GM19372 (cell line): ENCODE data around the gene MET.
"Not testable (repeated sequence)": the region's sequence is repeated elsewhere in the genome, so short reads cannot be mapped to it uniquely, and the experiment has no call there.

Experiments used
- ATAC-seq: cut with Tn5 transposase; IDR thresholded peaks from one replicate; pipeline ENCODE4 v1.9.1; 2021; ENCODE audit warnings: mild to moderate bottlenecking, low read depth, moderate library complexity; ENCODE audit not compliant: unreplicated experiment

Gene MET

DNA sequence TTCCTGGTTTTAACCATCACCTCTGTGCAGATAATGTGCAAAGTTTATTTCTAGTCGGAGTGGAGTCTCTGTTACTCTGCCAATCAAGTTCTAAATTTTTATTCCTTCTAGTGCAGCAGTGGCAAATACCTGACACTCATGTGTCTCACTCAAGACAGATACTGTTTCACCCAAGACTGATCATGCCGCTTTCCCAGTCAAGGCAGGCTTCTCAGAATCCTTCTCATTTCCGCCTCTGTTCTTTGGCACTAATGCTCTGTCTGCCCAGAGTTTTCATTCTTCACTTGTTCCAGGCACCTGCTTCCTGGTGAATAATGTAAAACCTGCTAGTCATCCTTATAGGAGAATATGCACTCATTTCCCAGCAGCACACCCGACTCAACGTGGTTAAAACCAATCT is 24.7 kb downstream of the MET start:
- ATAC-seq, result no peak

DNA sequence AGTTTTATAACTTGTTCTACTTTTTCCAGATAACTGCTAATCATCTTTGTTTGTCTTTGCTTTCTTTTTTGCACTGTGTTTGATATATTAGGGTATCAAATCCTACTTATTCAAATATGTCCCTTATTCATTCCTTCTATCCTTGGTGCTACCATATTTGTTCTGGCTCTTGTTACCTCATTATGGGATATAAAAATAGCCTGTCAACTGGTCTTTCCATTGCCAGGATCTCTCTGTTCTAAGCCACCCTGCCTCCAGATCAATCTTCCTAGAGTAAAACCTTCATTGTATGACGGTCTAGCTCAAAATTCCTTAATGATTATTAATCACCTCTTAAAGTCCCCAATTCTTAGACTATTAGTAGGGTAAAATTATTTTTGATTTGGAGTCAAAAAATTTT is 25.2 kb downstream of the MET start:
- no peak for ATAC-seq

DNA sequence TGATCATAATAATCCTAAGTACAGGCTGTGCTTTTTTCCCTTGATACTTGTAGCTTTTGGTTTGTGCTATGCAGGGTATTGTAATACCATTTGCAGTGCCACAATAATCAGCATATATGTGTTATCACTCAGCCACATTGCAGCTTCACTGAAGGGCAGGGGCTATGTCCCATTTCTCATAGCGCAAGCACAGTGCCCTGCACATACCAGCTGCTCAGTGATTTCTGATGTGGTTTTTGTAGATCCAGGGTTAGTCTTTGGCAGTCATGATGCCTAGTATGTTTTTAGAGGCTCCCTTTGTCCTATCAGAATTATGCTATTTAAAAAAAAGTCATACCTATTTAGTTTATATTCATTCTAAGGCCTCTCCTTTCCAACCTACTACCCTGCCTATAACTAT is 25.8 kb downstream of the MET start:
- ATAC-seq, result no peak

DNA sequence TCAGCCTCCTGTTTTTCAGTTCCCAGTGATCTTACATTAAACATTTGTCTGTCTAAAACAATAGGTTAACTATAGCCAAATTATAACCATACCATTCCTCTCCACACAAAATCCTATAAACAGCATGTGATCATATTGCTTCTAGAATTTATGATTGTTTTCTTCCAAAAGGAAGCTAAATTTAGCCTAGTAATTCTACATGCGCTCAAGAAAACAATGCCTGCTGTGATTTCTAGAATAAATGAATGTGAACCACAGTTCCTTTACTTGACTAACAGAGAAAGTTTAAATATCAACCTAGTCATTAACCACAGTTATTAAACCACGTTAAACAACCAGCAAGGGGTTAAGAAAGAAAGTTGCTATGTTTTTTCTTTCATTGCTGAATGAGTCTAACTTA is 26.4 kb downstream of the MET start:
- ATAC-seq, result no peak

DNA sequence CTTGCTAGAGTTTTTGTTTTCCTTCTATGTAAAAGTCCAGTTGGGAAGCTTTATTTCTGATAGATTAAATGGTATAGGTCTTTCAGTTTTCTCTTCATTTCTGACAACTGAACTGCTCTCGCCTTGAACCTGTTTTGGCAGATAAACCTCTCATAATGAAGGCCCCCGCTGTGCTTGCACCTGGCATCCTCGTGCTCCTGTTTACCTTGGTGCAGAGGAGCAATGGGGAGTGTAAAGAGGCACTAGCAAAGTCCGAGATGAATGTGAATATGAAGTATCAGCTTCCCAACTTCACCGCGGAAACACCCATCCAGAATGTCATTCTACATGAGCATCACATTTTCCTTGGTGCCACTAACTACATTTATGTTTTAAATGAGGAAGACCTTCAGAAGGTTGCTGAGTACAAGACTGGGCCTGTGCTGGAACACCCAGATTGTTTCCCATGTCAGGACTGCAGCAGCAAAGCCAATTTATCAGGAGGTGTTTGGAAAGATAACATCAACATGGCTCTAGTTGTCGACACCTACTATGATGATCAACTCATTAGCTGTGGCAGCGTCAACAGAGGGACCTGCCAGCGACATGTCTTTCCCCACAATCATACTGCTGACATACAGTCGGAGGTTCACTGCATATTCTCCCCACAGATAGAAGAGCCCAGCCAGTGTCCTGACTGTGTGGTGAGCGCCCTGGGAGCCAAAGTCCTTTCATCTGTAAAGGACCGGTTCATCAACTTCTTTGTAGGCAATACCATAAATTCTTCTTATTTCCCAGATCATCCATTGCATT is 27.1 kb downstream of the MET start:
- ATAC-seq, result no peak

DNA sequence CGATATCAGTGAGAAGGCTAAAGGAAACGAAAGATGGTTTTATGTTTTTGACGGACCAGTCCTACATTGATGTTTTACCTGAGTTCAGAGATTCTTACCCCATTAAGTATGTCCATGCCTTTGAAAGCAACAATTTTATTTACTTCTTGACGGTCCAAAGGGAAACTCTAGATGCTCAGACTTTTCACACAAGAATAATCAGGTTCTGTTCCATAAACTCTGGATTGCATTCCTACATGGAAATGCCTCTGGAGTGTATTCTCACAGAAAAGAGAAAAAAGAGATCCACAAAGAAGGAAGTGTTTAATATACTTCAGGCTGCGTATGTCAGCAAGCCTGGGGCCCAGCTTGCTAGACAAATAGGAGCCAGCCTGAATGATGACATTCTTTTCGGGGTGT is 27.7 kb downstream of the MET start:
- no peak for ATAC-seq

DNA sequence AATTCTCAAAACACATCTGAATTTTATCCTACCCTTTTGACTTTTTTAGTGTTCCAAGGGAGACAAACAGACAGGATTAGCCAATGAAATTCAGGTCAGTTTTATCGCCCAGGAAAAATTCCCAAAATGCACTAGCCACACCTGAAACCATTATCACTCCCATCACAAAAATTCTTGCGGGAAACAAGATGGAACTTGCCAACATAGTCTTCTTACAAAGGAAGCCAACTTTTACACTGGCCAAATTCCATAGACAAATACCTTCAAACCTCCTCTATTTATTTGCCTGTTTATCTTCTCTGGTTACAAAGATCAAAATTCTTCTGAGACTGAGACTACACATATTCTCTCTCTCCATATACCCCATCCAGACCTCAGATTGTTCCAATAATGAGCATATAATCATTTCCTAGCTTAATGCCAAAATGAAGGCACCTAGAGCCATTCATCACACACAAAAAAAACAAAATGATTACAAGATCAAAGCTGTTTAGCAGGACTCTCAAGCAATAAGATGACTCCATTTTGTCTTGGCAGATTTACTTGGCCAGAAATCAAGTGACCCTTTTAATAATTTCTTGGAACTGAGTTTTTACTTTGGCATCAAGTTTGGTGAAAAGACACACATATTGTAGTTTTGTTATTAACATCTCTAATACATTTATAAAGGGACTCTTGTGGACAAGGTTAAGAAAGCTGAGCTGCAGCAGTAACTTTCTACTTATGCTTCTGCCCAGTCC is 30.2 kb downstream of the MET start:
- no peak for ATAC-seq

DNA sequence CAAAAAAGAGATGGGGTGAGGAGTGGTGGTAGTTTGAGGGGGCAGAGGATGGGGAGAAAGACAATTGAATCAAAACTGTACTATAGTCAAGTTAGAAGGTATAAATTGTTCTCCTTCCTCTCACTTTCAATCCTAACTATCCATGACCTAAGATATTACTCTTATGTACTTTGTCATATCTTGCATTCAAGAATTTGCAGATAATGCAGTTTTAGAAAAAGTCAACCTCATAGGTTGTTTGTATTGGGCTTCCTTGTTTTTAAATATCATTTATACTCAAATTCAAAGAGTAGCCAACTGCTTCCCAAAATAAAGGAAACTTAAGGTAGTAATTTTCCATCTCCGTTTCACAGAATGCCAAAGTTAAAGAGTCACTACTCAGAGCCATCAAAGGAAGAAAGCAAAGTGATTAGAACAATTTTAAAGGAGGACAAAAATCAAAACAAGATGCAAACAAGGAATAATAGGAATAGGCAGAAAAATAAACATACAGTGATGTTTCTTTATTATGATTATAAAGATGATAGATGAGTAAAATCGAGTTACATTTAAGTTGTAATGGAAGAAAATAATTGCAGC is 32.7 kb downstream of the MET start:
- ATAC-seq, result no peak

DNA sequence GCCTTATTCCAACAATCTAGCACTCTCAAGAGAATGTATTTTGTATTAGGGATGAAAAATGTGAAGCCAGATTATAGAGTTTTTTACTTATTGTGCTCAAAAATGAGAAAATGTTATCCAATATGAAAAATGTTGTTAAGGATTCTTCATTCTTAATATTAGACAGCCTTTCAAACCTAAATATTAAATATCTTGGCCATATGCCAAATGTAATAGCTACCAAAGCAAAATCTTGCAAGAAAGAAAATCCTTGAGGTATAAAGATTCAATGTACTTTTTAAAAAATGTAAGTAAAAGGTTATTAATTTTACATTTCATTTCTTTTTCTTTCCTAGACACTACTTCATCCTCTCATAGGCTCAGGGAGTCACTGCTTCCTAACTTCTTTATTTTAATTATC is 33.4 kb downstream of the MET start:
- no peak for ATAC-seq

DNA sequence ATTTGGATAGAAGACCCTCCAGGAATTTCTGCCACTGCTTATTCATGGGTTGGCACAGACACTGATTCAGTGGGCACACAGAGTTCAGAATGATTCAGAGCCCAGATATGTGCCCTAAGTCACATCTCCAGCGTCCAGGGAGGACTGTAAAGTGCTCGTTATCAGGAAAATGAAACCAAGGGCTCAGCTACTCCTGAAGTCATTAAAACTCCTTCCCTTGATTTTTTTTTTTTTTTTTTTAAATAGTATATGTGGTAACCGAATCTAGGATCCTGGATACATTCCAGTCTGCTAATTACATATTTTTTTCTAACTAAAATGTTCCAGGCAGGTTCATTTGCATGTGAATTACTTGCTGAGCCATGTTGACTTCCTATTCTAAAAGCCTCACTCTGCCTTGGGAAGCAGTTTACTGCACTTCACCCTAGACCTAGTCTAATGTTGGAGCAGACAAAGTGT is 34.7 kb downstream of the MET start:
- ATAC-seq, result no peak

DNA sequence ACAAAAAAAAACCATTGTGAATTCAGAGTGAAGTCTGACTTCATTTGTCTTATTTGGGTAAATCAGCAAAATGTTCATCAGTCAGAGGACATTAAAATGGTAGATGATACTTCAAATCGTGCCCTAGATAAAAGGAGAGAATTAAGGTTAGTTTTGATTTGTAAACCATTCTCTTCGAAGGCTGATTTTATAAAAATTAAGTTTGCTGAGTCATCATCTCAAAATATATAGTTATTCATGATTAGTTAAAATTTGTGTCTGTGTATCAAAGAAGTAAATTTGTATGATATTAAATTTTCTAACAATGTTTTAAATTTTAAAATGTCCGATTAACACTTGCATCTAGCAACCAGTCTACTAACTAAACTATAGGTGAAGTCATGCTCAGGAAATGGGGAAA is 35.3 kb downstream of the MET start:
- ATAC-seq, result no peak

DNA sequence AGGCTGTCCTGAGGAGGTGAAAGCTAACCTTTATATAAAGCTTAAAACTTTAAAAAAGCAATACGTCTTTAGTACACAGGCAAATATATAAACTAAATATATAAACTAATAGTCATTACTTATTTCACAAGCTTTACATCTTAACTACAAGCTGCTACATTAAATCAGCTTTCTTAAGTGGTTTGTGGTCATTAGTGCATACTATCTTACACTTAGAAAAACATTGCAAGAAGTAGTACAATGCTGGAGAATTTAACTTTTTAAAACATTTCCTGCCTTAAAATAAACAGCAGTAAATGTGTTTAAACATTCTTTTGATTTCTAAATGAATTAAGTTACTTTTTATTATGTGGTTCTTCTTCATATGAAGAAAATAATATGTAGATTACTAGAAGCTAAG is 36.3 kb downstream of the MET start:
- no peak for ATAC-seq

DNA sequence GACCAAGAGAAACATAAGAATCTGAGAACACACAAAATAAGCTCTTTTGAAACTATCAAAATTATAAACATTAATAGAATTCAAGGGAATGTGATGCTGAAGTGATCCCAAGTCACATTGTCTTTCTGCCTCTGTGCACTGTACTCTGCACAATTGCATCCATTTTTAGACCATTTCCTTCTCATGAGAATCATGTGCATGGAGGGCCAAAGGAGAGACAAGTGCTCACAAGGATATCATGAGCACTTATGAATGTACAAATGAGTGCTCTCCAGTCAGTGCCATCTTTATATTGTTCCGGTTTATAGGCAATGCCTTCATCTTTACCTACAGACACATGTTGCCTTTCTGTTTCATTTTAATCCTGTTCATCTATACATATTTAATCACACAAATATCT is 36.9 kb downstream of the MET start:
- no peak for ATAC-seq

DNA sequence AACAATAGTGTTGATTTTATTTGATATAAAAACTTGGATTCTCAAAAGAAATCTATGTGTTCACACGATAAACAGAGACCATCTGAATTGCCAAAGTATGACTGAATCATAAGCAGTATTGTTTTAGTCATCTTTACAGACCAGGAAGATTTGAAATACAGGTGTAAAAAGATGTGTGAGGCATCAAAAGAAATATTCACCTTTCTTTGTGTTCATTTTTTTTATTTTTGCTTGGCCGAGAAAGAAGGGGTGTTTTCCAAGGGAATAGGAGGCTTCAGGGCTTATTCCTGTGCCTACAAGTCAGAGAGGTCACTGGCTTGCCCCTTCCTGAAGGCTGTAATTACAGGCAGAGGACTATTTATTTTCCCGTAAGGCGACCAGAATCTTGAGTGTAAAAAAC is 37.3 kb downstream of the MET start:
- no peak for ATAC-seq

DNA sequence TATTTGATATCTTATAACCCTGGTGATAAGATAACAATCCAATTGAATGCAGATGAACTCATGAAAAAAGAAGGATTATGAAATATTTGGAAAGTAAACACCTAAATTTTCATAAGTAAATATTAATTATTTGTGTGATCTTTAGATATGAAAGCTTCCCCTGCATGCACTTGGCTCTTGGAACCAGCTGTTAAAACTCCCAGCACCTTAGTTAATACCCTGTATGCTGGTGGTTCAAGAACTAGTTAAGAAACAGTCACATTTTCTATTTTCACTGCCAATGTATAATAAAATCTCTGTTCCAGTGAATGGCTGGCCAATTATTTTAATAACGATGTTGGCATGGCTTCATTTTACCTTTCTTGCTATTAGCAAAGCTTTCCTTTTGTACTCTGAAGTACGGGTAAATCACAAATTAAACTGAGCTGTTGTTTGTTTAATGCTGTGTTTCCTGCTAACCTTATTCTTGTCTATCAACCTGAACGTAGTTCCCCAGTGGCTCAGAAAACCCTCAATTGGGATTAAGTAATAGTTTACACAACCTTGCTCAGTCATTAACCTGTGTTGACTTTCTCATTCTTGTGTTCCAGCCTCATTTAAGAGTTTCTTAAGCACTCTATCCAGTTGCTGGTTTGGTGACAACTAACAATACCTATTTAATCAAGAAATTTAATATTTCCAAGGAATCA is 38.9 kb downstream of the MET start:
- ATAC-seq, result no peak

DNA sequence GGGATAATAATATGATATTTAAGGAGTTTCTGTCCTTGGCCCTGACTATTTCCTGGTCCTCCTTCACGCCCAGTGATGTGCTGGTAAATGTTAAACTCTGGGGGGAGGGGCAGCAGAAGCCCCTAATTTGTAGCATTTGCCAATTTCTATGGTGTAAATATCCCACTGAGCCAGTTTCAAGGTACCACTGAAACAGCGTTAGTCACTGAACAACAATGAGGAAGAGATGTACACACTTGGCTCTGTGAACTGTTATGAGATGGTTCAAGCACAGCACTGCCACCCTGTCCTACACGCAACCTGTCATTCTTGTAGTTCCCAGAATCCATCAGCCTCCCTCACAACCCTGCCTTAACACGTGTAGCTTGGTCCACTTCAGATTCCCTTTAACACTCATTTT is 39.8 kb downstream of the MET start:
- ATAC-seq, result no peak

DNA sequence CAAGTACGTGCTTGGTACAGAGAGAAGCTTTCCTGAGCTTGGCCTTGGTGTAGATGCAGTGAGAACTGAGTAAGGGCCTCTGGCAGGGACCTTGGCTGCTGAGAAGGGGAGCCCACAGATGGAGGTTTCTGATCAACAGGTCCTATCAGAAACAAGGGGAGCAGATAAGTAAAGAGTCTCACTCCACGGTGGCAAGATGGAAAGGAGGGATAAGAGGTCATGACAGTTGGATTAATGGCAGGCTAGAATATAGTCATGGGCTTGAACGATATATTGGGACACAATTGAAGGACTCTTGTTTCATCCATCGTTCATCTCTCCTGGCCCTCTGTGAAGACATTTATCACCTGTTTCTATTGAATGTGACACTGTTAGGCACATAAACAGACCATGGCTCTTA is 41.5 kb downstream of the MET start:
- no peak for ATAC-seq

DNA sequence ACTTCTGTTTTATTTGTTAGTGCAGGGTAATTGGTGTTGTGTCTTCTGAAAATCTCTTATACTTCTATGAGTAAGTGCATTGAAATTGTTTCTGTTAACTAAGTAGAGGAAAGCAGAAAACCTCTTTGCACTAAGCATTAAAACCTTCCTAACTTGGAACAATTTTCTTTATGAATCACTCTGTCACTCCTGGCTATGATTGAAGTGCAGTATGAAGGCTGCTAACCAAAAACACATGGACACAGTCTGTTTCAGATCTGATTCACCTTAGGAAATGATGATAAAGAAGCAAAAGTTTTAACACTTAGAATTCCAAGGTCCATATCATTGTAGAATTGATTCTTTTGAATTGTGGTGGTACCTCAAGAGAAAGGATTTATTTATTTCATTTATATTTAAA is 41.9 kb downstream of the MET start:
- no peak for ATAC-seq

DNA sequence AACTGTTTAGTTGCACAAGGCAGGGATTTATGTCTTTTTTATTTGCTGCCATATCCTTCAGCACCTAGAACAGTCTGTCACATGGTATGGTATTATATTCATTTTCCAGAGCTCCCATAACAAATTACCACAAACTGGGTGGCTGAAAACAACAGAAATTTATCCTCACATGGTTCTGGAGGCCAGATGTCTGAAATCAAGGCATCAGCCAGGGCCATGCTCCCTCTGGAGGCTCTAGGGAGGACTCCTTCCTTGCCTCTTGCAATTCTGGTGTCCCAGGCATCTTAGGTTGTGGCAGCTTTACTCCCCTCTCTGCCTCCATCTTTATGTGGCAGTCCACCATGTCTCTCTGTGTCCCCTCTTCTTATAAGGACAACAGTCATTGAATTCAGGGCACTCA is 43.1 kb downstream of the MET start:
- no peak for ATAC-seq

DNA sequence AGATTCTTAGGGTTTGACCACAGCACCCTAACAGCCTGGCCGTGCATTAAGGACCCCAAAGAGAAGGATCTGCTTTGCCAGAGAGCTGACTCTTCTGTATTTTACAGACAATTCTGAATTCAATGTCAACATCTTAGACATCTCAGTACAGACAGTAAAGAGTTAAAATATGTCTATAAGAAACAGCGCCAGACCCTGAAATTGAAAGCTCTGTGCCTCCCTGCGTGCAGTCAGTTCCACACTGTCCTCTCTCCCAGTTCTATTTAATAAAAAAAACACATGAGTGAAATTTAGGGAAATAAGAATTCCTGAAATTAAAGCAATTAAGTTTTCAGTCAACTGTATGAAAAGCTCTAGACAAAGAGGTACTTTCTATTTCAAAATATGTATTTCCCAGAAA is 45.1 kb downstream of the MET start:
- no peak for ATAC-seq

DNA sequence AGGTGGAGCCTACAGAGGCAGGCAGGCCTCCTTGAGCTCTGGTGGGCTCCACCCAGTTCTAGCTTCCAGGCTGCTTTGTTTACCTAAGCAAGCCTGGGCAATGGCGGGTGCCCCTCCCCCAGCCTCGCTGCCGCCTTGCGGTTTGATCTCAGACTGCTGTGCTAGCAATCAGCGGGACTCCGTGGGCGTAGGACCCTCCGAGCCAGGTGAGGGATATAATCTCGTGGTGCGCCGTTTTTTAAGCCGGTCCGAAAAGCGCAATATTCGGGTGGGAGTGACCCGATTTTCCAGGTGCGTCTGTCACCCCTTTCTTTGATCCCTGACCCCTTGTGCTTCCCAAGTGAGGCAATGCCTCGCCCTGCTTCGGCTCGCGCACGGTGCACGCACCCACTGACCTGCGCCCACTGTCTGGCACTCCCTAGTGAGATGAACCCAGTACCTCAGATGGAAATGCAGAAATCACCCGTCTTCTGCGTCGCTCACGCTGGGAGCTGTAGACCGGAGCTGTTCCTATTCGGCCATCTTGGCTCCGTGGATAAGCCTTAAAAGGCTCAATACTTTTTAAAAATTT is 52.0 kb downstream of the MET start:
- ATAC-seq, result not testable (repeated sequence)
